NCI-H146 treated with DMSO at 0.1 percent for 48 hours (cell line): Measurements from ENCODE around the gene TMEM106C.
"Not testable (repeated sequence)": the region's sequence is repeated elsewhere in the genome, so short reads cannot be mapped to it uniquely, and the experiment has no call there.

ENCODE experiments used
- DNase-seq: peaks from one replicate; lab custom pipeline; 2025; ENCODE audit not compliant: unreplicated experiment; lab: John Stamatoyannopoulos, UW

Gene TMEM106C

DNA sequence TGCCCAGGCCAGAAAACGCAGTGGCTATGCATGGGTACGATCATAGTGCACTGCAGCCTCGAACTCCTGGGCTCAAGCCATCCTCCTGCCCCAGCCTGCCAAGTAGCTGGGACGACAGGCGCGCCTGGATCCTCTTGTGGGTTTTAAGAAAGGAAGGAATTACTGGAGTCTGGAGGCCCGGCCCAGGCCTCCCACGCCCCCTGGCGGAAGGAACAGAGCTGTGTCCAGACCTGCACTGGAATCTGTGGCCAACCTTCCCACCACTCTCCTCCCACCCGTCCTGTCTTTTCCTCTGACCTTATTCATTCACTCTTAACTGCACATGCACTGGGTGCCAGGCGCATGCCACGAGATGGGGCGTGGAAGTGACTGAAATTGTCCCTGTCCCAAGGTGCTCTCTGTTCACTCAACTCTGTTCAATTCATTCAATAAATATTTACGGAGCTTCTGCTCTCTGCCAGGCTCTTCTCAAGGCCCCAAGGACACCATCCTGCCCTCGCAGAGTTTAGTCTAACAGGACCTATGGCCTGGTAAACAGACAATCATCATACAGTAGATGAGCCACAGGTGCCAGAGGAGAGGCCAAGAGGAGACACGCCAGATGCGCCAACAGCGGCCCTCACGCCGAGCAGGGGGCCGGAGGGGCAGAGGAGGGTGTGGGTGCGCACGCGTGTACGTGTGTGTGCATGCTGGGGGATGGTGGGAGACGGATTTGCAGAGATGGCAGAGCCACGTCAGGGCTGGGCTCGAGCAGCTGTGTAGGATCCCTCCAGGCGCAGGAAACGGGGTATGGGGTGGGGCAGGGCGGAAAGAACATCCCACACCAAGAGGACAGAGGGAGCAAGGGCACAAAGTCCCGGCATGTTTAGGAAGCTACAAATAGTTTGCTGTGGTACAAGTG, 13.7 kb upstream of the TMEM106C start:
- DNase-seq = peak; percentile 74

GRCh38 chr12:47950856-47951468, 12.4 kb upstream of the TMEM106C start:
- DNase-seq = no peak

DNA sequence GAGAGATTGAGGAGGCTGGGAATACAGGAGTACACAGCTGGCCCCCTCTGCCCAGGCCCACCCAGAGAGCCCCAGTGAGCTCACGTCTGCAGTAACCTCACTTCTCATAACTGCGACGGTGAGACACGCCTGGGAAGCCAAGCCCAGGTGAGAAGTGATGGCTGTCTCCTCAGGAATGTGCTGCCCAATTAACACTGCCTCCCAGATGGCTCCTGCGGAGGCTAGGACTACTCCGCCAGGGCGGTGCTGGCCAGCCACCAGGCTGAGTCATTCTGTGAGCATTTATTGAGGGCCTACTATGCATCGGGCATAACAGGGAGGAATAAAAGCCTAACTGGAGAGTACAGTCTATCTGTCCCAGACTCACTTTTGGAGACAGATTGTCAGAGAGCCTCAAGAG, 9.3 kb upstream of the TMEM106C start:
- no peak for DNase-seq

GRCh38 chr12:47954467-47955045, 8.8 kb upstream of the TMEM106C start:
- no peak for DNase-seq

- no peak for DNase-seq
Measured at GRCh38 chr12:47955059-47955458, 8.3 kb upstream of the TMEM106C start.

DNA sequence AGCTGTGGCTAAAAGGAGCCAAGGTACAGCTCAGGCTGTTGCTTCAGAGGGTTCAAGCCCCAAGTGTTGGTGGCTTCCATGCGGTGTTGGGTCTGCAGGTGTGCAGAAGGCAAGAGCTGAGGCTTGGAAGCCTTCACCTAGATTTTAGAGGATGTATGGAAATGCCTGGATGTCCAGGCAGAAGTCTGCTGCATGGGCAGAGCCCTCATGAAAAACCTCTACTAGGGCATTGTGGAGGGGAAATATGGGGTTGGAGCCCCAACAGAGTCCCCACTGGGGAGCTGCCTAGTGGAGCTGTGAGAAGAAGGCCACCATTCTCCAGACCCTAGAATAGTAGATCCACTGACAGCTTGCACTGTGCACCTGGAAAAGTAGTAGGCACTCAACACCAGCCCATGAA, 5.7 kb upstream of the TMEM106C start:
- DNase-seq = not testable (repeated sequence)

- no peak for DNase-seq
Measured at GRCh38 chr12:47962198-47962597, 1.2 kb upstream of the TMEM106C start.

- DNase-seq = peak; percentile 19
Measured at GRCh38 chr12:47964106-47964728, 821 bp downstream of the TMEM106C start.

DNA sequence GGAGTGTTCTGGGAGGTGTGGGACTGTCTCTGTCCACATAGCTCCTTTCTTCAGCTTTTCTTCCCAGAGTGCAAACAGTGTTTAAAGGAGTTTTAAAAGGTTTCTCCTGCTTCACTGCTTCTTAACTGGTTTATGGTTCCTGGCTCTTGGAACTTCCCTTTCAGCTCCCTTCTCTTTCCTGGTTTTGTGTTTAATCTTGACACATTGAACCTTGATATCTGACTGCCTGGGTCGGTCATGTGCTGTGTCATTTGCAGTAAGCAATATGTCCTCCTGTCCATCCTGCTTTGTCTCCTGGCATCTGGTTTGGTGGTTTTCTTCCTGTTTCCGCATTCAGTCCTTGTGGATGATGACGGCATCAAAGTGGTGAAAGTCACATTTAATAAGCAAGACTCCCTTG, 2.2 kb downstream of the TMEM106C start:
- DNase-seq = no peak

GRCh38 chr12:47967461-47968321, 4.3 kb downstream of the TMEM106C start:
- no peak for DNase-seq

DNA sequence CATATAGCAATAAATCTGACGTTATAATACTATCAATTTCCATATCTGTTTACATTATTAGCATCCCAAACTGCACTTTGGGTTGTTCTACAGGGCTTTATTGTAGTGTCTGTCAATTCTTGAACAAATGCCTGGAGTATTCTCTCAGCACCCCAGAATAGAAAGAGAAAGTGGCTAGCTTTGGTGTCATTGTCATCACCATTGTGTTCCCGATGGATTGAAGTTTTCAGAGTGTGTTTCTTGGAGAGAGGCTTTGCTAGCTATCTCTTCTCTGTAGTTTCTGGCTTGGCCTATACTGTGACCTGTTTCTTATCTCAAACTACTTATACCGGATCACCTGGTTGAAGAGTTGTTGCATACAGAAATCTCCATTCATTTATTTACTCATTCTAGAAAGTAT, 6.4 kb downstream of the TMEM106C start:
- DNase-seq = no peak

DNA sequence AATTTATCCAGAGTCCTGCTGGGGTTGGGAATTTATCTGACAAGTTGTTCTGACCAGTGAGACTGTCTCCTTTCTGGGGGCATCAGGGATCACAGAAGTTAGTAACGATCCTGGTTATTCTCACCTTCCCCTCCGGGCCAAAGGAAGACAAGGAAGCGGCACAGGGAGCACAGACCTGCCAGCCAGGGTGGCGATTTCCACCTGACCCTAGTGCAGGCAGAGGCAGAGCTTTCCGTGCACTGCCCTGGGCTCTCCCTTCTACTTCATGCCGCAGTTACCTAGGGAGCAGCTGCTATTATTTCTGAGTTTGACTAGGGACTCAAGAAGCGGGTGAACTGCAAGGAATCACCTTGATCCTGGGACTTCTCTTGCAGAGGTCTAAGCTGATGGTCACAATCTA, 7.4 kb downstream of the TMEM106C start:
- DNase-seq = no peak

GRCh38 chr12:47972895-47973294, 9.5 kb downstream of the TMEM106C start:
- no peak for DNase-seq

GRCh38 chr12:47973870-47974269, 10.5 kb downstream of the TMEM106C start:
- no peak for DNase-seq

GRCh38 chr12:47975036-47975620, 11.7 kb downstream of the TMEM106C start:
- DNase-seq = no peak

GRCh38 chr12:47975816-47976215, 12.4 kb downstream of the TMEM106C start:
- DNase-seq = no peak

DNA sequence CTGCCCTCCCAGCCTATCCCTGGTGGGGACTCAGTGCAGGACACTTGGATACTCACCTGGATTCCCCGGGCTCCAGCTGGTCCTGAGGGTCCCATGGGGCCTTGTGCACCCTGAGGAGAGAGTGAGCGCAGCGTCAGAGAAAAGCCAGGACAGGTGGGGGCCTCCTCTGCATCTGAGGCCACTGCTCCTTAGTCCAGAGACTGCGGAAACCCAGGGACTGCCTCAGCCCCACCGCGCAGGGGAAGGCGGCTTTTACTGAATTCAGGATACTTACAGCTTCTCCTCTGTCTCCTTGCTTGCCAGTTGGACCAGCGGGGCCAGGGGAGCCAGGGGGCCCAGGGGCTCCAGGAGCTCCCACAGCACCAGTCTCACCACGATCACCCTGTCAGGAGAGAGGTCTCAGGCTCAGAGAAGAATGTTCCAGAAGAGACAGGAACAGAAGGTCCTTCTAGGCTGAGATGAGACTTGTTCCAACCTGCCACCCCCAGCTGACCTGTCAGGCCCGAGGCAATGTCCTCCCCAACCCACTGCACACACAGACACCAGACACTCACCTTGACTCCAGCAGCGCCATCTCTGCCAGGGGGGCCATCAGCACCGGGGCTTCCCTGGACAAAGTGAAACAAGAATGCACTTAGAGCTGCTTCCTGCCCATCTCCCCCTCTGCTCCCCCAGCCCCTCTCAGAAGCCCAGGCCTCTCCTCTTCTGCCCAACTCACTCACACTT, 13.8 kb downstream of the TMEM106C start:
- no peak for DNase-seq

DNA sequence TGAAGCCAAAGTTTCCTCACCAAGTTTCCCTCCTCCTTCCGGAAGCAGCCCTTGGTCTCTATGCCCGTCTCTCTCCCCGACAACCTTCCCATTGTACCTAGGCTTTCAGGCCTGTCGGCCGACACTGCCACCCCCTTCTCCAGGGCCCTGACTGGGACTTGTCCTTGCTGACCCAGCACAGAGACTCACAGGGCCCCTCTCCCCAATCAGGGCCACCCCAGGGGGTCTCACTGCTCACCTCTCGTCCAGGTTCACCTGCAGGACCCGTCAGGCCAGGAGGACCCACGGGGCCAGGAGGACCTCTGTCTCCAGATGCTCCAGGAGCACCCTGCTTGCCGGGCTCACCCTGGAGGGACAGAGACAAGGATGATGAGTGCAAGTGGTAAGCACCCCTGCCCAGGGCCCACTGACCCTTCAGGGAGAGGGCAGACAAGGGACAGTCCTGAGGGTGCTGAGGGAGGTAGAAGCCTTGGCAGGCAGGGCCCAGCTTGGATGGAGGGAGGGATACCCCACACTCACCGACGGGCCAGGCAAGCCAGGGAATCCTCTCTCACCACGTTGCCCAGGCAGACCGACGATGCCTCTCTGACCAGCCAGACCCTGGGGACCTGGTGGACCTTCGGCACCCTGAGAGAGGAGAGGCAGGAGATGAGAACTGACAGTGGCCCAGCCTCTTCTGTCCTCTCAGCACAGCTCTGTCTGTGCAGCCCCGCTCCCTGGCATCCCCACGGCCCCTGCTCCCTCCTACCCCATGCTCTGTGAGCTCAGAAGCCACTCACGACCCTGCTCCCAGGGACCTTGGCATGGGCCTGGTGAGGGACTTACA, 14.6 kb downstream of the TMEM106C start:
- no peak for DNase-seq

DNA sequence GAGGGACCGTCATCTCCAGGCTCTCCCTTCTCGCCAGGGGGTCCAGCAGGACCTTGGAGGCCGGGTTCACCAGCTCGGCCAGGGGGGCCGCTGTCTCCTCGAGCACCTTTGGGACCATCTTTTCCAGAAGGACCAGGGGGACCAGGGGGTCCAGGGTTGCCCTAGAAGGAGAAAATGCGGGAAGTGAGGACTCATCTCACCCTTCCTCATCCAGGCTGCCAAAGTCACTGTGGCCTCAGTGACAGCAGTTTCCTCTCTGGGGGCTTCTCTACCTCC, 15.1 kb downstream of the TMEM106C start:
- no peak for DNase-seq
